MCF 10A (cell line): Measurements from ENCODE around the gene CASTOR1. TPM values are rescaled to one million over a fixed set of nuclear protein-coding genes. Genes with fewer than 3 reads are reported as not detected.

Experiments used
- BruUV-seq: library from RNA; stranded (reverse); fragments of 400-500 nt; replicated peaks from 2 replicates; lab custom pipeline; 2021; lab: Mats Ljungman, UMichigan
- CTCF ChIA-PET: fragments of 300-600 bp; sonication (Branson Sonifier 250); formaldehyde crosslinking; extraction: SDS; loops from one replicate; lab custom pipeline; 2021; ENCODE audit warnings: antibody characterized with exemption, inconsistent platforms; lab: Yijun Ruan, JAX
- POLR2A ChIA-PET: fragments of 300-600, 350-650 bp; sonication (Branson Sonifier 250); formaldehyde crosslinking; extraction: SDS; loops from one replicate; lab custom pipeline; 2020; ENCODE audit warnings: antibody characterized with exemption, inconsistent platforms; lab: Yijun Ruan, JAX
- DNase-seq: peaks from one replicate; pipeline ENCODE4 v3.0.0-alpha.2; 2018; ENCODE audit not compliant: unreplicated experiment
- H3K27ac Mint-ChIP-seq: one replicate; pipeline ENCODE4 v1.8.0; 2022; ENCODE audit warnings: mild to moderate bottlenecking, low read depth, mixed read lengths; ENCODE audit not compliant: unreplicated experiment
- H3K27me3 Mint-ChIP-seq: one replicate; pipeline ENCODE4 v1.8.0; 2022; ENCODE audit warnings: mixed read lengths; ENCODE audit not compliant: insufficient read depth, unreplicated experiment
- H3K36me3 Mint-ChIP-seq: one replicate; pipeline ENCODE4 v1.8.0; 2022; ENCODE audit warnings: mild to moderate bottlenecking, moderate library complexity, mixed read lengths; ENCODE audit not compliant: insufficient read depth, unreplicated experiment
- H3K4me1 Mint-ChIP-seq: one replicate; pipeline ENCODE4 v1.8.0; 2022; ENCODE audit warnings: mixed read lengths; ENCODE audit not compliant: insufficient read depth, unreplicated experiment
- H3K4me3 Mint-ChIP-seq: one replicate; pipeline ENCODE4 v1.8.0; 2022; ENCODE audit warnings: mild to moderate bottlenecking, moderate library complexity, mixed read lengths; ENCODE audit not compliant: unreplicated experiment
- H3K9me3 Mint-ChIP-seq: one replicate; pipeline ENCODE4 v1.8.0; 2022; ENCODE audit warnings: mixed read lengths; ENCODE audit not compliant: unreplicated experiment
- intact Hi-C: fragments of 100-400 bp; cut with micrococcal nuclease; formaldehyde crosslinking; loops from 2 replicates; pipeline ENCODE4 v1.14.1; 2022
- total RNA-seq: library from RNA; stranded (reverse); gene quantifications from 2 replicates; pipeline ENCODE4 v1.2.3, GENCODE V29; 2022
- TF ChIP-seq, protein P1 (sequence below): fragments of 200-600 bp; IDR thresholded peaks from one replicate; pipeline ENCODE4 v1.8.0; 2022; ENCODE audit warnings: antibody characterized with exemption, mild to moderate bottlenecking; ENCODE audit not compliant: unreplicated experiment

The CASTOR1 gene
- total RNA-seq, 1 experiment from 2014 or later: 1.2 TPM

DNA sequence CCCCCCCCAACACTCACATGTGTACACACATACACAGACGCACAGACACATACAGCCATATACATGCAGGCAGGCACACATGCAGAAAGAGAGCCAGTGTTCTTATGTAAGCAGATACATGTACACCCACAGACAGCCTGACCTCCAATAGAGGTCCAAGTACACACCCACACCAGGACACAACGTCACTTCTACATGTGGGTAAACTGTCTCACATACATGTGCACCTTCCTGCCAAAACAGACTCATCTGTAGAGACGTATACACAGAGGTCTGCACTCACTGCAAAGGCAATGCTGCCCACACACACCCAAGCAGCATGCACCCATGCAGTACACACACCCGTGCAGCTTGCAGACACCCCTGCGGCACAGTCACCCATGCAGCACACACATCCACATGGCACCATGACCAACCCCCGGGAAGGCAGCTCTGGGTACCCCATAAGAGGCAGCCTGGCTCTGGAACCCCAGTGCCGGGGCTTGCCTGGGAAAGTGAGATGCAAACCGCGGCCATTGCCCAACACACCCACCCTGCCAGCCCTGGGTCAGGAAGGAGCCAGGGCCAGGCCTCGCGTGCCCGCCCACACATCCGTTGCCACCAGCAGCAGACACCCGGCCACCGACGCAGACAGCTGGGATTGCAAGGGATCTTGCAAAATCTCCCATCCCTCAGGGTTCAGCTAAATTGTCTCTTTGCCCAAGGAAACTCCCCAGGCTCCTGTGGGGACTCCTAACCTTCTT, 10.1 kb downstream of the CASTOR1 start:
- Mint-ChIP-seq H3K27me3 (no peaks in the 10 kb centered on the region), H3K4me1 (peaks cover 26% of the 10 kb centered on the region), H3K36me3 (no peaks in the 10 kb centered on the region), H3K27ac (no peak overlapping the region), H3K9me3 (no peaks in the 10 kb centered on the region), H3K4me3 (no peak overlapping the region)
- intact Hi-C loops: no loop called here
- no TSS peak for BruUV-seq
- POLR2A ChIA-PET: interaction anchor here (0.6 to 2.4 kb wide), 4 partner anchors 9 to 119 kb away, joined by 3 to 6 read pairs (median 4); no protein-coding TSS in a partner anchor
- TF ChIP-seq, protein P1, sequence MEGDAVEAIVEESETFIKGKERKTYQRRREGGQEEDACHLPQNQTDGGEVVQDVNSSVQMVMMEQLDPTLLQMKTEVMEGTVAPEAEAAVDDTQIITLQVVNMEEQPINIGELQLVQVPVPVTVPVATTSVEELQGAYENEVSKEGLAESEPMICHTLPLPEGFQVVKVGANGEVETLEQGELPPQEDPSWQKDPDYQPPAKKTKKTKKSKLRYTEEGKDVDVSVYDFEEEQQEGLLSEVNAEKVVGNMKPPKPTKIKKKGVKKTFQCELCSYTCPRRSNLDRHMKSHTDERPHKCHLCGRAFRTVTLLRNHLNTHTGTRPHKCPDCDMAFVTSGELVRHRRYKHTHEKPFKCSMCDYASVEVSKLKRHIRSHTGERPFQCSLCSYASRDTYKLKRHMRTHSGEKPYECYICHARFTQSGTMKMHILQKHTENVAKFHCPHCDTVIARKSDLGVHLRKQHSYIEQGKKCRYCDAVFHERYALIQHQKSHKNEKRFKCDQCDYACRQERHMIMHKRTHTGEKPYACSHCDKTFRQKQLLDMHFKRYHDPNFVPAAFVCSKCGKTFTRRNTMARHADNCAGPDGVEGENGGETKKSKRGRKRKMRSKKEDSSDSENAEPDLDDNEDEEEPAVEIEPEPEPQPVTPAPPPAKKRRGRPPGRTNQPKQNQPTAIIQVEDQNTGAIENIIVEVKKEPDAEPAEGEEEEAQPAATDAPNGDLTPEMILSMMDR: no peak
- CTCF ChIA-PET: interaction anchor here (0.7 to 1.8 kb wide), 4 partner anchors 9 to 171 kb away, joined by 4 to 12 read pairs (median 6); partner anchors contain the start of gene CASTOR1
- peak; percentile 83 for DNase-seq

DNA sequence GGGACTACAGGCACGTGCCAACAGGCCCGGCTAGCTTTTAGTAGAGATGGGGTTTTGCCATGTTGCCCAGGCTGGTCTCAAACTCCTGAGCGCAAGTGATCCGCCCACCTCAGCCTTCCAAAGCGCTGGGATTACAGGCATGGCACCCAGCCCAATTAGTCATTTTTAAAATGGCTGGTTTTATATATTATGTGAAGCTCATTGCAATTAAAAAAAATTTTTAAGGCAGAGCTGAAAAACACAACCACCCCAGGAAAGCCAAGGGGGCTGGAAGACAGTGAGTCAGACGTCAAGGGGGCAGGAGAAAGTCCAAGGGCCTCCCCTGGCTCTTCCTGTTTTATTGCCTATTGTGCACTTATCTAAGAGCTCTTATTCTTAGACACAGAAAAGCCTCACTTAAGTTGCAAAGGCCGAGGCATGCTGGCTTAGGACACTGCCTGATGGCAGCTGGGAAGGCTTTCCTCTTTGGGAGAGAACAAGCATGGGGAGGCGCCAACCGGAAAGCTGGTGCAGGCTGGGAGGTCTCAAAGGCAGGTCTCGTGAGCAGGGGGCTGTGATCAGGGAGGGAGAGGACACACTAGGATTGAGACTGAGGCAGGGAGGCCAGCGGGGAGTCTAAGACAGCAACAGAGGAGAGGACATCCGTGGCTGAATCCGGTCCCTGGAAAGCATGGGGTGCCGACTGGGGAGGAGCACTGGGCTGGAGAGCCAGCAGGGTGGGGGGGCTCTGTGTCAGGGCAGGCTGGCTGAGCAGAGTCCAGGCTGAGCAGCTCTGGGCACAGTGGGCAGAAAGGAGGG, 11.6 kb downstream of the CASTOR1 start:
- intact Hi-C loops: no loop called here
- TF ChIP-seq, protein P1: no peak
- Mint-ChIP-seq H3K27me3 (no peaks in the 10 kb centered on the region), H3K27ac (no peak overlapping the region), H3K36me3 (no peaks in the 10 kb centered on the region), H3K4me1 (peaks cover 26% of the 10 kb centered on the region), H3K9me3 (no peaks in the 10 kb centered on the region), H3K4me3 (no peak overlapping the region)
- no TSS peak for BruUV-seq
- ChIA-PET POLR2A (interaction anchor here (0.9 to 1.7 kb wide), 3 partner anchors 79 to 146 kb away, joined by 3 to 6 read pairs (median 3); partner anchors contain the start of genes CCDC157 and SF3A1), CTCF (interaction anchor here (0.6 to 1.5 kb wide), 11 partner anchors 8 to 170 kb away, joined by 3 to 9 read pairs (median 4); no protein-coding TSS in a partner anchor)
- peak; percentile 87 for DNase-seq

DNA sequence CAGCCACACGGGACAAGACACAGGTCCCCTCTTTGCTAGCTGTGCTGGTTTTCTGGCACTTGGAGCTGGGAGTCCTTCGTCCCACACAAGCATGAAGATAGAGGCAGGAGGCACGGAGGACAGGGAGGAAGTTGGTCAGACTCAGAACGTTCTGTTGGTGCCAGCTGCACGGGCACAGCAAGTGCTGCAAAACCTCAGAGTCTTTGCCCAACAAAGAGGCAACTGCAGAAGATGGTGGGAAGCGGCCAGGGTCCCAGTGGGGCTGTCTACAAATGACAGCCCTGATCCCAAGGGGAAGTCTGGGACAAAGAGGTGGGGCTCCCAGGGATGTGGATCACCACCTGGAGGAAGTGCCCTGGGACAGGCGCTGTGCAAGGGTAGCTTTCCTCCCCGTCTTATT, 13.3 kb downstream of the CASTOR1 start:
- intact Hi-C loops: no loop called here
- Mint-ChIP-seq H3K27ac (no peak overlapping the region), H3K4me1 (peaks cover 26% of the 10 kb centered on the region), H3K36me3 (no peaks in the 10 kb centered on the region), H3K9me3 (no peaks in the 10 kb centered on the region), H3K27me3 (no peaks in the 10 kb centered on the region), H3K4me3 (no peak overlapping the region)
- ChIA-PET POLR2A (no interaction called here), CTCF (interaction anchor here (0.6 to 1.5 kb wide), 6 partner anchors 10 to 436 kb away, joined by 3 to 5 read pairs (median 3); no protein-coding TSS in a partner anchor)
- BruUV-seq: no TSS peak
- TF ChIP-seq, protein P1: no peak
- DNase-seq: no peak

DNA sequence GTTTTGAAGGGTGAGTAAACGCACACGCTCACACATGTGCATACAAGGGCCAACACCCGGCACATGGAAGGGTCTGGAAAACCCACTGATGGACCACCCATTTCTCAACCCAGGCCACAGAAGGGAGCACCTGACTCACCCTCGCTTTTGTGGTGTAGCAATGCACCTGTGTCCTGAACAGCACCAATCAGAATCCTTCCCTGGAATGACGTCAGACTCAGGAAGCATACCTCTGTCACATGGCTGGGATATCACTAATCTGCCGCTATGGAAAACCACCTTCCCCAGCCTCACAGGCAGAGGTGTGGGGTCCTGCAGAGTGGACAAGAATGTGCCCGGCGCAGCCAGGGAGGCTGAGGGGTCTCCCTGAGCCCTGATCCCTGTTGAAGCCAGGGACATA, 13.7 kb downstream of the CASTOR1 start:
- Mint-ChIP-seq H3K4me1 (peaks cover 26% of the 10 kb centered on the region), H3K9me3 (no peaks in the 10 kb centered on the region), H3K36me3 (no peaks in the 10 kb centered on the region), H3K27me3 (no peaks in the 10 kb centered on the region), H3K4me3 (no peak overlapping the region), H3K27ac (no peak overlapping the region)
- intact Hi-C loops: no loop called here
- TF ChIP-seq, protein P1: no peak
- ChIA-PET CTCF (interaction anchor here (0.6 to 0.8 kb wide), 3 partner anchors 70 to 449 kb away, joined by 3 read pairs; no protein-coding TSS in a partner anchor), POLR2A (no interaction called here)
- peak; percentile 39 for DNase-seq
- BruUV-seq: no TSS peak
